ENCODE results near the gene RNF157. TPM values are rescaled to one million over a fixed set of nuclear protein-coding genes. Genes with fewer than 3 reads are reported as not detected.

RNF157 gene
- total RNA-seq, 1 experiment from 2014 or later: 3.0 TPM

DNA sequence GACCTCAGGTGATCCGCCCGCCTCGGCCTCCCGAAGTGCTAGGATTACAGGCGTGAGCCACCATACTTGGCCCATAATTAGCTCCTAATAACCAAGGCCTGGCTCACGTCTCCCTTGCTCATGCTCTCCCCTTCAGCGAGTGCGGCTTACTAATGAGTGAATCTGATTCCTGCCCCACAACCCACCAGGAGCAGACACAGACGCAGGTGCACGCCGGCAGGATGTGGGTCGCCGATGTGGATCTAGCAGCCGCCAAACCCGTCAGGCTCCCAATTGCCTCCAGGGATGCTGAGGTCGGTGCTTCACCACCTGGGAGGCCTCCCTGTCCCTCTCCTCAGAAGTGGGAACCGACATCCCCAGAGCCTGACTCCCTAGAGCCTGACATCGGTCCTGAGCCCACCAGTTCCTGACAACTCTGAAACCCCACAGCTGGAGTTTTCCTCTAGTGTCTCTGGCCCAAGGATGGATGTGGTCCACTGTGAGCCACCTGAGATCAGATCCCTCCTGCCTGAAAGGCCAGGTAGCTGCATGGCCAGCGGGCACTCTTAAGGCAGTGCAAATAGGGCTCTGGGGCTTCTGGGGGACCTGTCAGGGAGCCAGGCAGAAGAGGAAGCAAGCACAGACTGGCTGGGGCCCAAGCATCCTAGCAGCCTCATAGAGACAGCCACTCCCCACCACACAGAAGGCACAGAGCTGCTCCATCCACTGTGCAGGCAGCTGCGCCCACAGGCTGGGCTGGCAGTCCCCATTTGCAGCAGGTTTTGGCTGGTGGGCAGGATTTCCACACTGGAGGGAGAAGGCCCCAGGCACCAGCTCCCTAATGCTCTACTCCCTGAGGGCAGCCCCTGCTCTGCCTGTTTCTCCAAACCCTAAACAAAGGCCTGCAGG lies 147.5 kb downstream of the RNF157 start:
- no peak for DNase-seq (ENCODE audit: low read depth)

Other genes with a start within 250 kb of the RNF157 start
- 2.9 and 3.8 TPM in 2 replicates for gene CDK3, start 239.6 kb downstream of the RNF157 start, total RNA-seq (2014; rRNA removed)
- gene EVPL, start 213.2 kb downstream of the RNF157 start, total RNA-seq (2014; rRNA removed): not detected in 2 replicates
- gene SRP68, start 168.0 kb downstream of the RNF157 start, total RNA-seq (2014; rRNA removed): 27.3 and 29.3 TPM in 2 replicates
- 0.13 TPM in 1 of 2 replicates, not detected in the other for gene GALR2, start 165.7 kb downstream of the RNF157 start, total RNA-seq (2014; rRNA removed)
- not detected in 2 replicates for gene ZACN, start 161.3 kb downstream of the RNF157 start, total RNA-seq (2014; rRNA removed)
- gene EXOC7, start 136.7 kb downstream of the RNF157 start, total RNA-seq (2014; rRNA removed): 83.5 and 83.7 TPM in 2 replicates
- gene FOXJ1, start 99.2 kb downstream of the RNF157 start, total RNA-seq (2014; rRNA removed): 0.26 TPM in 1 of 2 replicates, not detected in the other
- gene UBALD2, start 24.9 kb upstream of the RNF157 start, total RNA-seq (2014; rRNA removed): 8.7 and 9.0 TPM in 2 replicates
- 1.4 and 2.6 TPM in 2 replicates for gene QRICH2, start 67.8 kb upstream of the RNF157 start, total RNA-seq (2014; rRNA removed)
- gene PRPSAP1, start 113.4 kb upstream of the RNF157 start, total RNA-seq (2014; rRNA removed): 35.6 and 47.8 TPM in 2 replicates
- 28.4 and 32.8 TPM in 2 replicates for gene SPHK1, start 144.1 kb upstream of the RNF157 start, total RNA-seq (2014; rRNA removed)
- gene UBE2O, start 212.7 kb upstream of the RNF157 start, total RNA-seq (2014; rRNA removed): 12.7 and 15.7 TPM in 2 replicates
- not detected in 2 replicates for gene AANAT, start 227.1 kb upstream of the RNF157 start, total RNA-seq (2014; rRNA removed)

All from LHCN-M2 (cell line).